Kidney tubule cell (primary cell): ENCODE data around the gene NXNL1.

Experiments used
- DNase-seq: peaks from one replicate; pipeline ENCODE4 v3.0.0-alpha.2; 2018; ENCODE audit warnings: low spot score

NXNL1 gene

GRCh38 chr19:17419621-17420474 lies 40.9 kb downstream of the NXNL1 start, which contains the start of gene MVB12A:
TSS of gene MVB12A (plus strand) at chr19:17420047. CDS start at chr19:17420136, 89 bp downstream.
- DNase-seq, result peak; percentile 99

- DNase-seq, result peak; percentile 14
These were observed 41.5 kb downstream of the NXNL1 start for GRCh38 chr19:17419154-17419620.

GRCh38 chr19:17418710-17419109 lies 42.0 kb downstream of the NXNL1 start:
- DNase-seq, result no peak

- no peak for DNase-seq
These were observed 45.6 kb downstream of the NXNL1 start for GRCh38 chr19:17415121-17415520.

- DNase-seq, result no peak
These were observed 46.6 kb downstream of the NXNL1 start for GRCh38 chr19:17414097-17414496.

- no peak for DNase-seq
These were observed 48.9 kb downstream of the NXNL1 start for GRCh38 chr19:17411801-17412200.

- no peak for DNase-seq
These were observed 50.7 kb downstream of the NXNL1 start for GRCh38 chr19:17409990-17410389.

GRCh38 chr19:17406887-17407196 lies 53.9 kb downstream of the NXNL1 start:
- DNase-seq, result no peak

GRCh38 chr19:17406046-17406886 lies 54.5 kb downstream of the NXNL1 start:
- peak; percentile 61 for DNase-seq
